HG02943 (cell line): ENCODE results near the gene DEFB108B.
"Not testable (repeated sequence)": the region's sequence is repeated elsewhere in the genome, so short reads cannot be mapped to it uniquely, and the experiment has no call there.

ENCODE experiments used
- ATAC-seq: cut with Tn5 transposase; IDR thresholded peaks from one replicate; pipeline ENCODE4 v1.9.1; 2021; ENCODE audit warnings: mild to moderate bottlenecking, low read depth, moderate library complexity; ENCODE audit not compliant: unreplicated experiment

Gene DEFB108B

GRCh38 chr11:71832811-71833210 is at the start of gene DEFB108B:
Gene DEFB108B, plus strand, starts transcription at chr11:71833200. Its CDS starts 0 bp downstream, at chr11:71833200.
- not testable (repeated sequence) for ATAC-seq

- peak; percentile 25 for ATAC-seq
Measured at GRCh38 chr11:71786114-71786847, 46.7 kb upstream of the DEFB108B start.

GRCh38 chr11:71786848-71787097 is 46.2 kb upstream of the DEFB108B start:
- peak; percentile 92 for ATAC-seq

- peak; percentile 81 for ATAC-seq
Measured at GRCh38 chr11:71787098-71787823, 45.7 kb upstream of the DEFB108B start.

- ATAC-seq, result not testable (repeated sequence)
Measured at GRCh38 chr11:71787824-71788454, 45.1 kb upstream of the DEFB108B start.

- ATAC-seq, result not testable (repeated sequence)
Measured at GRCh38 chr11:71789444-71790196, 43.4 kb upstream of the DEFB108B start.

- not testable (repeated sequence) for ATAC-seq
Measured at GRCh38 chr11:71791111-71791510, 41.9 kb upstream of the DEFB108B start.

- not testable (repeated sequence) for ATAC-seq
Measured at GRCh38 chr11:71792621-71793235, 40.3 kb upstream of the DEFB108B start.

GRCh38 chr11:71794386-71795040 is 38.5 kb upstream of the DEFB108B start:
- not testable (repeated sequence) for ATAC-seq

GRCh38 chr11:71795236-71795635 is 37.8 kb upstream of the DEFB108B start:
- ATAC-seq, result not testable (repeated sequence)

- not testable (repeated sequence) for ATAC-seq
Measured at GRCh38 chr11:71796016-71796415, 37.0 kb upstream of the DEFB108B start.

- not testable (repeated sequence) for ATAC-seq
Measured at GRCh38 chr11:71796781-71797180, 36.2 kb upstream of the DEFB108B start.

GRCh38 chr11:71799556-71800128 is 33.4 kb upstream of the DEFB108B start:
- ATAC-seq, result not testable (repeated sequence)

- ATAC-seq, result not testable (repeated sequence)
Measured at GRCh38 chr11:71800335-71800953, 32.6 kb upstream of the DEFB108B start.

GRCh38 chr11:71801026-71801425 is 32.0 kb upstream of the DEFB108B start:
- not testable (repeated sequence) for ATAC-seq

- not testable (repeated sequence) for ATAC-seq
Measured at GRCh38 chr11:71802874-71803273, 30.1 kb upstream of the DEFB108B start.

- not testable (repeated sequence) for ATAC-seq
Measured at GRCh38 chr11:71804158-71804947, 28.6 kb upstream of the DEFB108B start.

GRCh38 chr11:71812529-71812928 is 20.5 kb upstream of the DEFB108B start:
- not testable (repeated sequence) for ATAC-seq
